ENCODE data around the gene GATAD2A. TPM values are rescaled to one million over a fixed set of nuclear protein-coding genes. Genes with fewer than 3 reads are reported as not detected.

GATAD2A gene
- total and polyA plus RNA-seq, 2 of the 13 experiments (the other 11 are each of a cell fraction or from before 2014, with no cell fraction given) = 16.8 to 28.6 TPM

GRCh38 chr19:19368087-19368486 lies 37.4 kb upstream of the GATAD2A start:
- H3K4me2 ChIP-seq (ENCODE audit: low read depth, low read length) = peak overlapping the region; percentile 73
- no peaks in the 10 kb centered on the region for H3K36me3 ChIP-seq (replicated peaks in 1 of 2; ENCODE audit: control insufficient read depth in 1 of 2, insufficient read depth in 2 of 2, low read length in 2 of 2)
- intact Hi-C loops (cut with micrococcal nuclease; ENCODE audit: unreplicated experiment) (no loop called here), in situ Hi-C loops (cut with HindIII; ENCODE audit: extremely low pct_ligation_motif_present, low pct_unique_long_range_greater_than_20kb) (loop anchor here (5.0 kb wide), 1 partner anchor 124 kb away; no protein-coding TSS in a partner anchor)
- DNase-seq (ENCODE audit: low spot score) = no peak
- H3K27ac ChIP-seq (ENCODE audit: extremely low read length, insufficient read depth, low read length) = no peak overlapping the region
- peak overlapping the region in 1 of 3 experiments; percentile 56; a peak in 2 of 6 replicates for H3K4me3 ChIP-seq (replicated peaks in 1 of 3; ENCODE audit: insufficient read depth in 1 of 3, low read depth in 2 of 3, low read length in 3 of 3)
- H2AFZ ChIP-seq (ENCODE audit: low read length) = peak overlapping the region; percentile 54
- FAIRE-seq = no peak
- no CpG with 5 or more reads among the region's 7 CpGs for WGBS (ENCODE audit: low lambda C conversion rate)
- H3K9me3 ChIP-seq (ENCODE audit: low read length) = no peaks in the 10 kb centered on the region
- no TSS peak for BruUV-seq (replicated peaks)
- no peak overlapping the region for H3K9ac ChIP-seq (ENCODE audit: insufficient read depth, low read depth, low read length)
- H3K79me2 ChIP-seq (ENCODE audit: insufficient read depth, low read length) = no peaks in the 10 kb centered on the region
- peak; percentile 54 for ATAC-seq
- ChIA-PET POLR2A (interaction anchor here (1.1 to 3.2 kb wide), 3 partner anchors 10 to 37 kb away, joined by 3 to 15 read pairs (median 8); partner anchors contain the start of gene GATAD2A), CTCF (ENCODE audit: low intra/inter-chr PET ratio, low total read pairs) (interaction anchor here (2.8 kb wide), 1 partner anchor 122 kb away, joined by 33 read pairs; no protein-coding TSS in a partner anchor)
- H4K20me1 ChIP-seq (ENCODE audit: insufficient read depth, low read length) = no peaks in the 10 kb centered on the region
- peaks cover 60% of the 10 kb centered on the region for H3K4me1 ChIP-seq (ENCODE audit: insufficient read depth, low read length)
- H3K27me3 ChIP-seq (ENCODE audit: control insufficient read depth in 1 of 2, insufficient read depth in 2 of 2, low read length in 2 of 2) = no peaks in the 10 kb centered on the region
- TF ChIP-seq HNRNPH1 (optimal IDR thresholded peaks at IDR 0.05; ENCODE audit: low read depth, low read length) (no peak), ZNF512B (CRISPR knock-in tag; IDR thresholded peaks at IDR 0.05; ENCODE audit: borderline replicate concordance) (no peak), PHF21A (CRISPR knock-in tag; IDR thresholded peaks at IDR 0.05) (no peak), RFX3 (CRISPR knock-in tag; IDR thresholded peaks at IDR 0.05) (no peak), ZSCAN25 (CRISPR knock-in tag; IDR thresholded peaks at IDR 0.05) (no peak), THRA (CRISPR knock-in tag; IDR thresholded peaks at IDR 0.05; ENCODE audit: borderline replicate concordance) (peak; percentile 30; the same call in 1 of the 2 replicates), TAF1 (CRISPR knock-in tag; IDR thresholded peaks at IDR 0.05) (no peak), ETS1 (CRISPR knock-in tag; IDR thresholded peaks at IDR 0.05) (no peak), DDIT3 (CRISPR knock-in tag; IDR thresholded peaks at IDR 0.05) (no peak), ESRRA (CRISPR knock-in tag; IDR thresholded peaks at IDR 0.05; ENCODE audit: low read depth) (no peak), KLF9 (CRISPR knock-in tag; IDR thresholded peaks at IDR 0.05; ENCODE audit: low read depth) (no peak), SALL1 (CRISPR knock-in tag; IDR thresholded peaks at IDR 0.05) (peak; percentile 12; the same call in 1 of the 2 replicates), ZNF556 (CRISPR knock-in tag; IDR thresholded peaks at IDR 0.05; ENCODE audit: borderline replicate concordance) (no peak), ZNF484 (CRISPR knock-in tag; IDR thresholded peaks at IDR 0.05; ENCODE audit: borderline replicate concordance, low read depth) (no peak), ZNF34 (CRISPR knock-in tag; IDR thresholded peaks at IDR 0.05; ENCODE audit: borderline replicate concordance) (no peak), SIN3A (IDR thresholded peaks at IDR 0.05; ENCODE audit: borderline replicate concordance, low read depth, low read length) (peak; percentile 48; the same call in 1 of the 2 replicates), TFDP2 (CRISPR knock-in tag; IDR thresholded peaks at IDR 0.05) (no peak), PRPF4 (IDR thresholded peaks at IDR 0.05; ENCODE audit: low read depth, low read length, poor library complexity, severe bottlenecking) (no peak)
